Measurements from ENCODE around the gene HS6ST2.

DNA sequence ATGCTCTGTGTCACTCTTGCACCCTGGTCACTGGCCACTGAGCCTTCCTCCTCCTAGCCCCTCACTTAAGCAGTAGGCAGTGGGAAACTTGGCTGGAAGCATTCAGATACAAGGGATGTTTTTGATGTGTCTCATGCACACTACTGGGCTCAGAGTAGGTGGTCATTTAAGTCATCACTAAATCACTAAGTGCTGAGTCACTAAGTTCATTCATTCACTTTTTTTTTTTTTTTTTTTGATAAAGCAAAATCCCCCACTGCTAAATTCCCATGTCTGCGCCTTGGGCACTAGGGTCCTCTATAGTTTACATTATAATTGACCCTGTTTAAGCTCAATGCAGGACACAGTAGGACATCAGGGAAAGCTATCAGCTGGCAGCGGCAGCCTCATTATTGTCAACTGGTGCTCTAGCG is 287.2 kb downstream of the HS6ST2 start:
- TF ChIP-seq, protein P1, sequence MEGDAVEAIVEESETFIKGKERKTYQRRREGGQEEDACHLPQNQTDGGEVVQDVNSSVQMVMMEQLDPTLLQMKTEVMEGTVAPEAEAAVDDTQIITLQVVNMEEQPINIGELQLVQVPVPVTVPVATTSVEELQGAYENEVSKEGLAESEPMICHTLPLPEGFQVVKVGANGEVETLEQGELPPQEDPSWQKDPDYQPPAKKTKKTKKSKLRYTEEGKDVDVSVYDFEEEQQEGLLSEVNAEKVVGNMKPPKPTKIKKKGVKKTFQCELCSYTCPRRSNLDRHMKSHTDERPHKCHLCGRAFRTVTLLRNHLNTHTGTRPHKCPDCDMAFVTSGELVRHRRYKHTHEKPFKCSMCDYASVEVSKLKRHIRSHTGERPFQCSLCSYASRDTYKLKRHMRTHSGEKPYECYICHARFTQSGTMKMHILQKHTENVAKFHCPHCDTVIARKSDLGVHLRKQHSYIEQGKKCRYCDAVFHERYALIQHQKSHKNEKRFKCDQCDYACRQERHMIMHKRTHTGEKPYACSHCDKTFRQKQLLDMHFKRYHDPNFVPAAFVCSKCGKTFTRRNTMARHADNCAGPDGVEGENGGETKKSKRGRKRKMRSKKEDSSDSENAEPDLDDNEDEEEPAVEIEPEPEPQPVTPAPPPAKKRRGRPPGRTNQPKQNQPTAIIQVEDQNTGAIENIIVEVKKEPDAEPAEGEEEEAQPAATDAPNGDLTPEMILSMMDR (IDR thresholded peaks at IDR 0.05; ENCODE audit: low read depth, low read length, poor library complexity, severe bottlenecking) = no peak
- no peak for TF ChIP-seq EZH2phosphoT487 (IDR thresholded peaks at IDR 0.05; ENCODE audit: borderline replicate concordance, low read length)

All from DOHH2 (cell line).